Sigmoid colon (tissue), 7 donors: Measurements from ENCODE around the gene GPRC5B. TPM values are rescaled to one million over a fixed set of nuclear protein-coding genes. Genes with fewer than 3 reads are reported as not detected.

Experiments
- DNase-seq: peaks from one replicate; pipeline ENCODE4 v3.0.0-alpha.2; 2019
- H3K27ac ChIP-seq, 4 donors: fragments of 200-600 bp; sonication (generic); one replicate each; pipeline ENCODE4 v1.5.1; 2016 to 2019; ENCODE audit warnings: mild to moderate bottlenecking in 1 of 4
- H3K27me3 ChIP-seq, 3 donors: fragments of 200-600 bp; sonication (generic); one replicate each; pipeline ENCODE4 v1.5.1; 2019; ENCODE audit warnings: mild to moderate bottlenecking in 1 of 3
- H3K36me3 ChIP-seq, 4 donors: fragments of 200-600 bp; sonication (generic); one replicate each; pipeline ENCODE4 v1.5.1; 2016 to 2019
- H3K4me1 ChIP-seq, 4 donors: fragments of 200-600 bp; sonication (generic); one replicate each; pipeline ENCODE4 v1.5.1; 2017 to 2019
- H3K4me3 ChIP-seq, 4 donors: fragments of 200-600 bp; sonication (generic); one replicate each; pipeline ENCODE4 v1.5.1; 2017 to 2019; ENCODE audit warnings: mild to moderate bottlenecking in 2 of 4, moderate library complexity in 1 of 4
- H3K9me3 ChIP-seq, 4 donors: fragments of 200-600 bp in 3 of 4; sonication (generic) in 3 of 4; one replicate each; pipeline versions ENCODE4 v1.5.1 to v1.6.1; 2013 to 2019
- EP300 ChIP-seq, 4 donors: sonication (generic); formaldehyde crosslinking; IDR thresholded peaks; one replicate each; pipeline ENCODE4 v1.6.1; 2017; ENCODE audit warnings: antibody characterized with exemption in 4 of 4
- POLR2A ChIP-seq, 2 donors: fragments of 450-650 bp; IDR thresholded peaks; one replicate each; pipeline ENCODE4 v1.6.1; 2016; ENCODE audit warnings: antibody characterized with exemption in 2 of 2, mild to moderate bottlenecking in 2 of 2, moderate library complexity in 2 of 2
- POLR2AphosphoS5 ChIP-seq, 4 donors: sonication (generic); formaldehyde crosslinking; IDR thresholded peaks; one replicate each; pipeline ENCODE4 v1.6.1; 2017; ENCODE audit warnings: antibody characterized with exemption in 4 of 4
- WGBS, 2 donors: extraction: QIAGEN DNeasy Blood & Tissue Kit; methylation state at CpG; one replicate each; pipeline ENCODE4 v1.1.7; 2013; 5-methylcytosine and 5-hydroxymethylcytosine counted together
- intact Hi-C: fragments of 100-400 bp; cut with DNase I; formaldehyde crosslinking; loops from one replicate; pipeline ENCODE4 v1.15.1; 2023
- polyA plus RNA-seq, 3 donors: library from polyadenylated mRNA; stranded (reverse); fragments of 200-250 nt; gene quantifications; one replicate each; pipeline ENCODE4 v1.2.3, GENCODE V29; 2013
- total RNA-seq, 4 donors: library from RNA; depleted of rRNA; stranded (reverse); fragments of >200 nt; gene quantifications; one replicate each; pipeline ENCODE4 v1.1.0, GENCODE V29; 2016
- TF ChIP-seq, protein P1 (sequence below), 4 experiments: fragments of 450-650 bp in 3 of 4; fragments of 200-600 bp in 1 of 4; IDR thresholded peaks; one replicate each; pipeline ENCODE4 v1.5.1; 2016 to 2019; ENCODE audit warnings: antibody characterized with exemption in 4 of 4, mild to moderate bottlenecking in 3 of 4, moderate library complexity in 2 of 4
- donor health status: healthy with polysubstance abuse.
- donor health status: Bipolar disorder and iron deficiency.
- donor health status: healthy.

The GPRC5B gene
- total and polyA plus RNA-seq, 7 donors, result 1.6 to 20.6 (median 8.4) TPM

DNA sequence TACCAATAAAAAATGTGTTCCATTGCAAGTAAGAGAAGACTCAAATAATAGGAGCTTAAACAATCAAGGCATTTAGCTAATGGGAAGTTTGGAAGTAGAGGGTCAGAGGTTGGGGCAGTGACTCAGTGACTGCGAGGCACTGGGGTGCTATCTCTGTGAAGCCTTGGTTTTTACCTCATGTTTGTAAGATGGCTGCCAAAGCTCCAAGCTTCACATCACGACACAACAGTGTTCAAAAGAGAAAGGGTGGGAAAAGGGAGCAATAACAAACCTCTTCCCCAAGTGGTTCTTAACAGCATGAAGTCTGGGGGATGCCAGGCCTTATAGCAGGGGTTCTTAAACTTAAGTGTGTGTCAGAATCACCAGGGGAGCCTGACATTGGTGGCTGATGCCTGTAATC, 26.6 kb upstream of the GPRC5B start:
- Histone ChIP-seq H3K9me3 (no peaks in the 10 kb centered on the region), H3K27me3 (peaks cover 0 to 12% (median 4%) of the 10 kb centered on the region in 3 donors), H3K4me3 (no peak overlapping the region), H3K36me3 (no peaks in the 10 kb centered on the region), H3K27ac (no peak overlapping the region), H3K4me1 (peaks cover 0 to 5% (median 0%) of the 10 kb centered on the region in 4 donors)
- TF ChIP-seq EP300 (IDR thresholded peaks at IDR 0.05), result no peak
- TF ChIP-seq, protein P1, sequence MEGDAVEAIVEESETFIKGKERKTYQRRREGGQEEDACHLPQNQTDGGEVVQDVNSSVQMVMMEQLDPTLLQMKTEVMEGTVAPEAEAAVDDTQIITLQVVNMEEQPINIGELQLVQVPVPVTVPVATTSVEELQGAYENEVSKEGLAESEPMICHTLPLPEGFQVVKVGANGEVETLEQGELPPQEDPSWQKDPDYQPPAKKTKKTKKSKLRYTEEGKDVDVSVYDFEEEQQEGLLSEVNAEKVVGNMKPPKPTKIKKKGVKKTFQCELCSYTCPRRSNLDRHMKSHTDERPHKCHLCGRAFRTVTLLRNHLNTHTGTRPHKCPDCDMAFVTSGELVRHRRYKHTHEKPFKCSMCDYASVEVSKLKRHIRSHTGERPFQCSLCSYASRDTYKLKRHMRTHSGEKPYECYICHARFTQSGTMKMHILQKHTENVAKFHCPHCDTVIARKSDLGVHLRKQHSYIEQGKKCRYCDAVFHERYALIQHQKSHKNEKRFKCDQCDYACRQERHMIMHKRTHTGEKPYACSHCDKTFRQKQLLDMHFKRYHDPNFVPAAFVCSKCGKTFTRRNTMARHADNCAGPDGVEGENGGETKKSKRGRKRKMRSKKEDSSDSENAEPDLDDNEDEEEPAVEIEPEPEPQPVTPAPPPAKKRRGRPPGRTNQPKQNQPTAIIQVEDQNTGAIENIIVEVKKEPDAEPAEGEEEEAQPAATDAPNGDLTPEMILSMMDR (IDR thresholded peaks at IDR 0.05), result no peak
- no peak for TF ChIP-seq POLR2AphosphoS5 (IDR thresholded peaks at IDR 0.05)
- TF ChIP-seq POLR2A (IDR thresholded peaks at IDR 0.05), result no peak
- 87% methylated on average over 2 of the region's 2 CpGs for WGBS, 2 donors
- no peak for DNase-seq
- intact Hi-C loops, result no loop called here

DNA sequence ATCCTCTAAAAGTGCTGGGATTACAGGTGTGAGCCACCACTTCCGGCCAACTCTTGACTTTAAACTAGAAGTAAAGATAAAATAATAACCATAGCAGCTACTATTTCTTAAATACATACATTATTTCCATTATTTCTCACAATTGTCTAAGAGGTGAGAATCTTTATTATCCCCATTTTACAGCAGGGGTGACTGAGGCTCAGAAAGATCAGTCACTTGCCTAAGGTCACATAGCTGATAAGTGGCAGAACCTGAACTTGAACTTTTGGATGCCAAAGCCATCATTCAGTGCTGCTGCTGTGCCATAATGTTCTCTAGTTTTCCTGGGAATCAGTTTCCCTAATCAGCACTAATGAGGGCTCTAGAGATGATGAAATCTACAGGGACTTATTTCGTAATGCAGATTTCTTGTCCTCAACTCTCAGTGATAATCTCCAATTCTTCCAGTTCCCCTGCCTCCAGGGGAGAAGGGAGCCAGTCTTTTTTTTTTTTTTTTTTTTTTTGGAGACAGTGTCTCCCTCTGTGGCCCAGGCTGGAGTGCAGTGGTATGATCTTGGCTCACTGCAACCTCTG, 25.2 kb upstream of the GPRC5B start:
- H3K36me3 ChIP-seq, result no peaks in the 10 kb centered on the region
- no peak overlapping the region for H3K27ac ChIP-seq
- H3K4me3 ChIP-seq, result no peak overlapping the region
- no peak for DNase-seq
- 84 to 88% methylated on average over 2 of the region's 2 CpGs for WGBS, 2 donors
- peaks cover 0 to 5% (median 0%) of the 10 kb centered on the region in 4 donors for H3K4me1 ChIP-seq
- H3K9me3 ChIP-seq, result no peaks in the 10 kb centered on the region
- intact Hi-C loops, result loop anchor here (5.0 kb wide), 1 partner anchor 392 kb away; no protein-coding TSS in a partner anchor
- H3K27me3 ChIP-seq, result peaks cover 0 to 12% (median 4%) of the 10 kb centered on the region in 3 donors
- no peak for TF ChIP-seq POLR2AphosphoS5 (IDR thresholded peaks at IDR 0.05)
- TF ChIP-seq EP300 (IDR thresholded peaks at IDR 0.05), result no peak
- no peak for TF ChIP-seq POLR2A (IDR thresholded peaks at IDR 0.05)
- TF ChIP-seq, protein P1 (IDR thresholded peaks at IDR 0.05), result no peak

DNA sequence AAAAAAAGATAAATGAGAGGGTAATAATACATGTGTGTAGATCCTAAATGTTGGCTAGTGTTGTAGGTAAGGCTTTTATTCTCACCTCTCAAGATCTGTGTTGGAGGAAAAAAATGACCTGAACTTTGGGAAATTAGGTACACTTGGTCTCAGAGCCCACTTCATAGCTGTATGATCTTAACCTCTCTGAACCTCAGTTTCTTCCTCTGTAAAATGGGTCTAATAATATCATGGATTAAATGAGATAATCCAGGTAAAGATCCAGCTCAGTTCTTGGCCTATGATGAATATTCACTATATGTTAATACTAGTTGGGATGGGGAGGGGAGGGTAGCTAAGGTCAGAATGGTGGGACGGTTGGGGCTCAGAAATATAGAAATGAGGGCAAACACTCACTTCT, 24.3 kb upstream of the GPRC5B start:
- intact Hi-C loops, result loop anchor here (5.0 kb wide), 1 partner anchor 393 kb away; no protein-coding TSS in a partner anchor
- WGBS, 2 donors, result 71 to 74% methylated on average over 1 of the region's 1 CpG
- H3K4me3 ChIP-seq, result no peak overlapping the region
- no peaks in the 10 kb centered on the region for H3K9me3 ChIP-seq
- no peak overlapping the region for H3K27ac ChIP-seq
- H3K4me1 ChIP-seq, result peaks cover 0 to 5% (median 0%) of the 10 kb centered on the region in 4 donors
- DNase-seq, result no peak
- peaks cover 0 to 12% (median 4%) of the 10 kb centered on the region in 3 donors for H3K27me3 ChIP-seq
- TF ChIP-seq POLR2AphosphoS5 (IDR thresholded peaks at IDR 0.05) (no peak), EP300 (IDR thresholded peaks at IDR 0.05) (no peak), POLR2A (IDR thresholded peaks at IDR 0.05) (no peak)
- TF ChIP-seq, protein P1 (IDR thresholded peaks at IDR 0.05), result no peak
- no peaks in the 10 kb centered on the region for H3K36me3 ChIP-seq

DNA sequence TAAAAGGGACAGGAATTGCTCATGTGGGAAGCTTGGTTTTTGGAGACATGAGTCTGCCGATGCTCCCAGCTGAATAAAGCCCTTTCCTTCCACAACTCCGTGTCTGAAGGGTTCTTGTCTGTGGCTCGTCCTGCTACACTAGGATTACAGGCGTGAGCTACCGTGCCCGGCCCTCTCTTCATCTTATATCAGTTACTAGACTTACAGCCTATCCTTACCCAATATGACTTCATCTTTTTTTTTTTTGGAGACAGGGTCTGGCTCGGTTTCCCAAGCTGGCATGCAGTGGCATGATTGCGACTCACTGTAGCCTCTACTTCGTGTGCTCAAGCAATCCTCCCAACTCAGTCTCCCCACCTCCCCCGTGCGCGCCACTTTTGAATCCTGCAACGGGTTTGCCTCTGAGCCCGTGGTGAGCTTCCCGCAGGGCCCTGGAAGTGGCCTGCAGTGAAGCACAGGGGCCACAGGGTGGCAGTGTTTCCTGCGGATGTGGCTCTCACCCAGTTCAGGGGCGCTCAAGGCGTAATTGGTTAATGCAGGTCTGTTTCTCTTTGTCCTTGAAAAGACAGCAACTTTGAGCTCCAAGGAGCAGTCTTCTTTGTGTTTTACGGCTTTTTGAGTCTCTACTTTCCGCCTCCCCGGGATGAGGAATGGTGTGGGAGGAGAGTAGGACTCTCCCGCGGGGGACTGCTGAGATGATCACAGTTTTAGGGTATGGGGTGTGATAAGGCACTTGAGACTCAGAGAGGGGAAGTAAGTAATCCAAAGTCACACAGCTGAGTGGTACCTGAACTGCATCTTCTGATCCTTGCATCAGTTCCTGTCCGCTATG, 22.7 kb upstream of the GPRC5B start:
- H3K27me3 ChIP-seq, result peaks cover 0 to 12% (median 4%) of the 10 kb centered on the region in 3 donors
- H3K4me1 ChIP-seq, result peaks cover 0 to 5% (median 0%) of the 10 kb centered on the region in 4 donors
- DNase-seq, result peak; percentile 77
- TF ChIP-seq, protein P1 (IDR thresholded peaks at IDR 0.05), result peak; percentile 74 to 91 (median 80)
- TF ChIP-seq POLR2AphosphoS5 (IDR thresholded peaks at IDR 0.05) (no peak), POLR2A (IDR thresholded peaks at IDR 0.05) (no peak)
- WGBS, 2 donors, result 20 to 26% methylated on average over 24 of the region's 24 CpGs
- intact Hi-C loops, result loop anchor here (1.0 to 5.0 kb wide), 2 partner anchors 395 to 476 kb away; no protein-coding TSS in a partner anchor
- no peak overlapping the region for H3K4me3 ChIP-seq
- H3K27ac ChIP-seq, result no peak overlapping the region
- H3K9me3 ChIP-seq, result no peaks in the 10 kb centered on the region
- H3K36me3 ChIP-seq, result no peaks in the 10 kb centered on the region
